ENCODE results near the gene EEF2KMT. TPM values are rescaled to one million over a fixed set of nuclear protein-coding genes. Genes with fewer than 3 reads are reported as not detected.
A peak's percentile ranks its signal among the peaks of the same experiment; 100 is the strongest.
"Not testable (repeated sequence)": the region's sequence is repeated elsewhere in the genome, so short reads cannot be mapped to it uniquely, and the experiment has no call there.

EEF2KMT gene
- total and polyA plus RNA-seq, 9 of the 15 experiments (the other 6 are each of a cell fraction or from before 2014, with no cell fraction given): 4.2 to 22.7 (median 12.8) TPM

DNA sequence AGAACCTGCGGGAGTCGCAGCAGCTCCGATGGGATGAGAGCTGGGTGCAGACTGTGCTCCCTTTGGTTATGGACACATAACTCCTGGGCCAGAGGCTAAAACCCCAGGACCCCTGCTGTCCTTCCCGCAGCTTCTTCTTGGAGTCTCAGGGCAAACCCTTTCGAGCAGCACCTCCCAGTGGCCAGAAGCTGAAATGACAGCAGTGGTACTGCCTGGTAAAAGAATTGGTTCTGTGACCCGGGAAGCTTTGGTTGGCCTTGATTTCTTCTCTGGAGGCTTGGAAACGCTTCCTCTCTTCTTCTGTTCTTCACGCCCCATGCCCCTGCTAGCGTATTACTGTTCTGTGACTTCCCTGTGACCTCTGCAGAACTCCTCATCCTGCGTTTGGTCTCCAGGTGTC is 12.8 kb downstream of the EEF2KMT start:
- H2AFZ ChIP-seq (ENCODE audit: low read depth, low read length); H3K27ac ChIP-seq (ENCODE audit: extremely low read depth, low read depth, low read length); H3K4me1 ChIP-seq (replicated peaks in 1 of 2; ENCODE audit: control insufficient read depth in 2 of 2, insufficient read depth in 2 of 2, low read length in 2 of 2); BruUV-seq (replicated peaks); intact Hi-C loops (cut with micrococcal nuclease); H4K20me1 ChIP-seq (replicated peaks; ENCODE audit: control insufficient read depth, insufficient read depth, low read length); H3K9ac ChIP-seq (ENCODE audit: insufficient read depth in 1 of 2, low read depth in 2 of 2, low read length in 2 of 2); H3K9me3 ChIP-seq (replicated peaks; ENCODE audit: control insufficient read depth, insufficient read depth, low read depth, low read length); H3K79me2 ChIP-seq (ENCODE audit: control insufficient read depth, insufficient read depth, low read length); CTCF ChIA-PET (ENCODE audit: low intra/inter-chr PET ratio); ATAC-seq; H3K4me3 ChIP-seq; H3K27me3 ChIP-seq (ENCODE audit: control insufficient read depth in 2 of 2, insufficient read depth in 2 of 2, low read length in 2 of 2); in situ Hi-C loops (cut with MboI); H3K4me2 ChIP-seq (ENCODE audit: insufficient read depth, low read length); H3K9me1 ChIP-seq (ENCODE audit: control insufficient read depth, insufficient read depth, low read length): not testable (repeated sequence)
- POLR2A ChIA-PET: interaction anchor here (0.7 kb wide), 1 partner anchor 14 kb away, joined by 3 read pairs; no protein-coding TSS in a partner anchor
- 24% methylated on average over 9 of the region's 10 CpGs for WGBS (ENCODE audit: insufficient coverage, low coverage, missing lambda C conversion rate)
- peak in 3 of 4 experiments; percentile 40 to 74 (median 47) for DNase-seq (ENCODE audit: extremely low read depth in 1 of 4, low spot score in 3 of 4)
- FAIRE-seq: peak; percentile 51
- H3K36me3 ChIP-seq (ENCODE audit: control insufficient read depth, insufficient read depth, low read length): peaks cover 27% of the 10 kb centered on the region; the same call in 1 of the 3 replicates
- TF ChIP-seq, protein P1, sequence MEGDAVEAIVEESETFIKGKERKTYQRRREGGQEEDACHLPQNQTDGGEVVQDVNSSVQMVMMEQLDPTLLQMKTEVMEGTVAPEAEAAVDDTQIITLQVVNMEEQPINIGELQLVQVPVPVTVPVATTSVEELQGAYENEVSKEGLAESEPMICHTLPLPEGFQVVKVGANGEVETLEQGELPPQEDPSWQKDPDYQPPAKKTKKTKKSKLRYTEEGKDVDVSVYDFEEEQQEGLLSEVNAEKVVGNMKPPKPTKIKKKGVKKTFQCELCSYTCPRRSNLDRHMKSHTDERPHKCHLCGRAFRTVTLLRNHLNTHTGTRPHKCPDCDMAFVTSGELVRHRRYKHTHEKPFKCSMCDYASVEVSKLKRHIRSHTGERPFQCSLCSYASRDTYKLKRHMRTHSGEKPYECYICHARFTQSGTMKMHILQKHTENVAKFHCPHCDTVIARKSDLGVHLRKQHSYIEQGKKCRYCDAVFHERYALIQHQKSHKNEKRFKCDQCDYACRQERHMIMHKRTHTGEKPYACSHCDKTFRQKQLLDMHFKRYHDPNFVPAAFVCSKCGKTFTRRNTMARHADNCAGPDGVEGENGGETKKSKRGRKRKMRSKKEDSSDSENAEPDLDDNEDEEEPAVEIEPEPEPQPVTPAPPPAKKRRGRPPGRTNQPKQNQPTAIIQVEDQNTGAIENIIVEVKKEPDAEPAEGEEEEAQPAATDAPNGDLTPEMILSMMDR (IDR thresholded peaks at IDR 0.05 in 2 of 3, conservative IDR thresholded peaks at IDR 0.05 in 1 of 3; ENCODE audit: insufficient read depth in 2 of 3, low read depth in 1 of 3, low read length in 3 of 3): peak; percentile 55 to 64 (median 63)
- 0 out of 2 replicates have a peak, but pooled peaks have one; percentile 7 for TF ChIP-seq SMC3 (conservative IDR thresholded peaks at IDR 0.05; ENCODE audit: insufficient read depth, low read depth, low read length)
- peak; percentile 34; the same call in 1 of the 2 replicates for TF ChIP-seq POLR2A (conservative IDR thresholded peaks at IDR 0.05)
- peak; percentile 24 to 62; a peak in 3 of 4 replicates for TF ChIP-seq RAD21 (CRISPR knock-in tag; conservative IDR thresholded peaks at IDR 0.05 in 1 of 2, IDR thresholded peaks at IDR 0.05 in 1 of 2)

Measured in K562 (cell line).